ENCODE data around the gene PRKAG2.

The PRKAG2 gene

GRCh38 chr7:151629713-151630272 lies 247.1 kb downstream of the PRKAG2 start:
- H3K4me1 ChIP-seq (ENCODE audit: control insufficient read depth, insufficient read depth, low read length), result peaks cover 30% of the 10 kb centered on the region
- H3K4me3 ChIP-seq (ENCODE audit: low read depth, low read length), result peak overlapping the region; percentile 43; the same call in 1 of the 2 replicates
- H3K9me3 ChIP-seq (ENCODE audit: control insufficient read depth, insufficient read depth, low read depth, low read length), result no peaks in the 10 kb centered on the region
- no peaks in the 10 kb centered on the region for H3K36me3 ChIP-seq (ENCODE audit: control insufficient read depth, insufficient read depth, low read length)
- no peak overlapping the region for H3K9ac ChIP-seq (ENCODE audit: low read length)
- peaks cover 29% of the 10 kb centered on the region for H3K27me3 ChIP-seq (ENCODE audit: control insufficient read depth, insufficient read depth, low read length)
- no peak overlapping the region for H3K27ac ChIP-seq (ENCODE audit: low read depth, low read length)

DNA sequence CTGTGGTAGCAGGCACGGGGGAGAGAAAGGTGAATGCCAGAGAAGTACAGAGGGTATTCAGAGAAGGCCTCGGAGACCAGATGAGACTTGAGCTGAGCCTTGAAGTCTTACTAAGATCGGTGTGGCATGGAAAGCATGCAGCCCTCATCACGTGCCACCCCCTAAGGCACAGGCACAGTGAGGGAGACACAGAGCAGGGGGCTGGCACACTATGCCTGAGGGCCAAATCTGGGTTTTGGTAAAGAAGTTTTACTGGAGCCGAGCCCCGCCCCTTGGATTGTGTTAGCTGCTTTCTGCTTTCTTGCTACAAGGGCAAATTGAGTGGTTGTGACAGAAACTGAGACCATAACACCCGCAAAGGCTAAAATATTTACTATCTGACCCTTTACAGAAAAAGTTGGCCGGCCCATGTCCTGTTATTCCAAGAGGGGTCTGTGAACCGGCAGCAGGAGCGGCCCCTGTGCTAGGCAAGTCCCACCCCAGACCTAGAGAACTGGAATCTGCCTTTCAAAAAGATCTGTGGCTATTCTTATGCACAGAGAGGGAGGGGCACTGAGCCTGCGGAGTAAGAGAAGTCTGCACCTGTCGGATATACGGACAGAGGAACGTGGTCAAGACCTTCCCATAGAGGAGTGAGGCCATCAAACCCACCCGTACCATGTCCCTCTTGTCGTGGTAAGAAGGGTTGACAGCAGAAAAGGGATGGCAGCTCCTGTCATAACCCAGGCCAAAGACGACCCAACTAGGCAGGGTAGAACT lies 247.9 kb downstream of the PRKAG2 start:
- H3K27ac ChIP-seq (ENCODE audit: low read depth, low read length), result no peak overlapping the region

GRCh38 chr7:151626422-151627115 lies 250.3 kb downstream of the PRKAG2 start:
- no peak overlapping the region for H3K27ac ChIP-seq (ENCODE audit: low read depth, low read length)
- peaks cover 29% of the 10 kb centered on the region for H3K27me3 ChIP-seq (ENCODE audit: control insufficient read depth, insufficient read depth, low read length)
- no peaks in the 10 kb centered on the region for H3K36me3 ChIP-seq (ENCODE audit: control insufficient read depth, insufficient read depth, low read length)
- no peak overlapping the region for H3K9ac ChIP-seq (ENCODE audit: low read length)
- peaks cover 35% of the 10 kb centered on the region for H3K4me1 ChIP-seq (ENCODE audit: control insufficient read depth, insufficient read depth, low read length)
- H3K4me3 ChIP-seq (ENCODE audit: low read depth, low read length), result no peak overlapping the region
- H3K9me3 ChIP-seq (ENCODE audit: control insufficient read depth, insufficient read depth, low read depth, low read length), result no peaks in the 10 kb centered on the region

More for the DNA sequence above, 247.9 kb downstream of the PRKAG2 start:
- Histone ChIP-seq H3K4me3 (ENCODE audit: low read depth, low read length) (peak overlapping the region; percentile 43), H3K36me3 (ENCODE audit: control insufficient read depth, insufficient read depth, low read length) (no peaks in the 10 kb centered on the region), H3K4me1 (ENCODE audit: control insufficient read depth, insufficient read depth, low read length) (peaks cover 35% of the 10 kb centered on the region), H3K27me3 (ENCODE audit: control insufficient read depth, insufficient read depth, low read length) (peaks cover 29% of the 10 kb centered on the region), H3K9ac (ENCODE audit: low read length) (no peak overlapping the region), H3K9me3 (ENCODE audit: control insufficient read depth, insufficient read depth, low read depth, low read length) (no peaks in the 10 kb centered on the region)

GRCh38 chr7:151625606-151626005 lies 251.3 kb downstream of the PRKAG2 start:
- Histone ChIP-seq H3K9me3 (ENCODE audit: control insufficient read depth, insufficient read depth, low read depth, low read length) (no peaks in the 10 kb centered on the region), H3K27ac (ENCODE audit: low read depth, low read length) (no peak overlapping the region), H3K36me3 (ENCODE audit: control insufficient read depth, insufficient read depth, low read length) (no peaks in the 10 kb centered on the region), H3K4me1 (ENCODE audit: control insufficient read depth, insufficient read depth, low read length) (peaks cover 28% of the 10 kb centered on the region), H3K9ac (ENCODE audit: low read length) (no peak overlapping the region), H3K27me3 (ENCODE audit: control insufficient read depth, insufficient read depth, low read length) (peaks cover 19% of the 10 kb centered on the region), H3K4me3 (ENCODE audit: low read depth, low read length) (no peak overlapping the region)

GRCh38 chr7:151624246-151624928 lies 252.5 kb downstream of the PRKAG2 start:
- Histone ChIP-seq H3K36me3 (ENCODE audit: control insufficient read depth, insufficient read depth, low read length) (no peaks in the 10 kb centered on the region), H3K9me3 (ENCODE audit: control insufficient read depth, insufficient read depth, low read depth, low read length) (no peaks in the 10 kb centered on the region), H3K4me3 (ENCODE audit: low read depth, low read length) (no peak overlapping the region), H3K4me1 (ENCODE audit: control insufficient read depth, insufficient read depth, low read length) (peaks cover 21% of the 10 kb centered on the region), H3K9ac (ENCODE audit: low read length) (no peak overlapping the region), H3K27me3 (ENCODE audit: control insufficient read depth, insufficient read depth, low read length) (peaks cover 7% of the 10 kb centered on the region), H3K27ac (ENCODE audit: low read depth, low read length) (no peak overlapping the region)

DNA sequence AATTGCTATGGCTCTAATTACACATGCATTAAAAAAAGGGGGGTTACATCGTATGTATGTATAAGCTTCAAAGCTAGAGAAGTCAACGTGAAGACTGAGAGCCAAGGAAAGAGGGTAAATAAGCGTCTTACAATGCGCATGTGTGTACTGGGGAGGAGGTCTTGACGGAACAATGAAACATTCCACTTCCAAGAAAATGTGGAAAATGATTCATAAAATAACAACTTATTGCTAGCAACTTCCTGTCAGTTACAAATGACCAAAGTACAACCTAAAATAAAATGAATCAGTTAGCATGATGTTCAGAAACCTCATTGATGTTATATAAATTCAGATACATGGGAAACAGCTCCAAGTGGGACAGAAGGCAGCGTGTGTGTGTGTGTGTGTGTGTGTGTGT lies 253.1 kb downstream of the PRKAG2 start:
- Histone ChIP-seq H3K36me3 (ENCODE audit: control insufficient read depth, insufficient read depth, low read length) (no peaks in the 10 kb centered on the region), H3K27ac (ENCODE audit: low read depth, low read length) (no peak overlapping the region), H3K27me3 (ENCODE audit: control insufficient read depth, insufficient read depth, low read length) (peaks cover under 1% of the 10 kb centered on the region; the same call in 1 of the 2 replicates), H3K9me3 (ENCODE audit: control insufficient read depth, insufficient read depth, low read depth, low read length) (no peaks in the 10 kb centered on the region), H3K9ac (ENCODE audit: low read length) (no peak overlapping the region), H3K4me3 (ENCODE audit: low read depth, low read length) (no peak overlapping the region), H3K4me1 (ENCODE audit: control insufficient read depth, insufficient read depth, low read length) (peaks cover 15% of the 10 kb centered on the region)

DNA sequence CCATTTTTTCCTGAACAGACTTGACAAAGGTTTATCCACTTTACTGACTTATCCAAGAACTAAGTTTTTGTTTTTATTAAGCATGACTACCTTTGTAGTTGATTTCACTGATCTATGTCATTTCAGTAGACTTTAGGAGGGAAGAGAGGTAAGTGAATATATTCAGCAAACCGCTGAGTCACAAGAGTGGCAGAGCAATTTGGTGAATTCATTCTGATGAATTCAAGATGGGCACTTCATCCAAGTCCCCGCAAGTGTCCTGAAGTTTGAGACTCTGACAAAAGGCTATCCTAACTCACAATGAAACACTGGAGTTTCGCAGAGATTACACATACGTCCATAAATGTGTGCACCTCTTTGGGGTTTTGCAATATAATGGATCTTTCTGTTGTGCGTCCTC lies 255.0 kb downstream of the PRKAG2 start:
- Histone ChIP-seq H3K36me3 (ENCODE audit: control insufficient read depth, insufficient read depth, low read length) (no peaks in the 10 kb centered on the region), H3K9me3 (ENCODE audit: control insufficient read depth, insufficient read depth, low read depth, low read length) (no peaks in the 10 kb centered on the region), H3K4me3 (ENCODE audit: low read depth, low read length) (no peak overlapping the region), H3K27me3 (ENCODE audit: control insufficient read depth, insufficient read depth, low read length) (no peaks in the 10 kb centered on the region), H3K27ac (ENCODE audit: low read depth, low read length) (no peak overlapping the region), H3K4me1 (ENCODE audit: control insufficient read depth, insufficient read depth, low read length) (peaks cover 12% of the 10 kb centered on the region; the same call in 1 of the 2 replicates), H3K9ac (ENCODE audit: low read length) (no peak overlapping the region)

GRCh38 chr7:151616443-151617213 lies 260.3 kb downstream of the PRKAG2 start:
- Histone ChIP-seq H3K36me3 (ENCODE audit: control insufficient read depth, insufficient read depth, low read length) (no peaks in the 10 kb centered on the region), H3K4me1 (ENCODE audit: control insufficient read depth, insufficient read depth, low read length) (no peaks in the 10 kb centered on the region), H3K27ac (ENCODE audit: low read depth, low read length) (no peak overlapping the region), H3K27me3 (ENCODE audit: control insufficient read depth, insufficient read depth, low read length) (no peaks in the 10 kb centered on the region), H3K9ac (ENCODE audit: low read length) (no peak overlapping the region), H3K9me3 (ENCODE audit: control insufficient read depth, insufficient read depth, low read depth, low read length) (no peaks in the 10 kb centered on the region), H3K4me3 (ENCODE audit: low read depth, low read length) (no peak overlapping the region)

- Histone ChIP-seq H3K9ac (ENCODE audit: low read length) (no peak overlapping the region), H3K36me3 (ENCODE audit: control insufficient read depth, insufficient read depth, low read length) (no peaks in the 10 kb centered on the region), H3K27ac (ENCODE audit: low read depth, low read length) (no peak overlapping the region), H3K4me3 (ENCODE audit: low read depth, low read length) (no peak overlapping the region), H3K27me3 (ENCODE audit: control insufficient read depth, insufficient read depth, low read length) (no peaks in the 10 kb centered on the region), H3K4me1 (ENCODE audit: control insufficient read depth, insufficient read depth, low read length) (no peaks in the 10 kb centered on the region), H3K9me3 (ENCODE audit: control insufficient read depth, insufficient read depth, low read depth, low read length) (no peaks in the 10 kb centered on the region)
Measured at GRCh38 chr7:151615784-151616183, 261.1 kb downstream of the PRKAG2 start.

DNA sequence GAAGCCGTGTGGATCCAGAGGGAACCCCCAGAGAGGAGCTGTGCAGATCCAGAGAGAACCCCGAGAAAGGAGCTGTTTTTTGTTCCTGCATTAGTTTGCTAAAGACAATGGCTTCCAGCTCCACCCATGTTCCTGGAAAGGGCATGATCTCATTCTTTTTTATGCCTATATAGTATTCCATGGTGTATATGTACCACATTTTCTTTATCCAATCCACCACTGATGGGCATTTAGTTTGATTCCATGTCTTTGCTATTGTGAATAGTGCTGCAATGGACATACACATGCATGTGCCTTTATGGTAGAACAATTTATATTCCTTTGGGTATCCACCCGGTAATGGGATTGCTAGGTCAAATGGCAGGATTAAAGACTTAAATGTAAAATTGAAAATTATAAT lies 261.9 kb downstream of the PRKAG2 start:
- no peaks in the 10 kb centered on the region for H3K4me1 ChIP-seq (ENCODE audit: control insufficient read depth, insufficient read depth, low read length)

More for the DNA sequence above, 261.9 kb downstream of the PRKAG2 start:
- no peak overlapping the region for H3K27ac ChIP-seq (ENCODE audit: low read depth, low read length)
- H3K4me3 ChIP-seq (ENCODE audit: low read depth, low read length), result no peak overlapping the region
- no peaks in the 10 kb centered on the region for H3K27me3 ChIP-seq (ENCODE audit: control insufficient read depth, insufficient read depth, low read length)
- H3K36me3 ChIP-seq (ENCODE audit: control insufficient read depth, insufficient read depth, low read length), result no peaks in the 10 kb centered on the region
- H3K9me3 ChIP-seq (ENCODE audit: control insufficient read depth, insufficient read depth, low read depth, low read length), result no peaks in the 10 kb centered on the region
- H3K9ac ChIP-seq (ENCODE audit: low read length), result no peak overlapping the region
